H1 (cell line): ENCODE data around the gene GMPR2. TPM values are rescaled to one million over a fixed set of nuclear protein-coding genes. Genes with fewer than 3 reads are reported as not detected.

ENCODE experiments used
- CTCF ChIA-PET: fragments of 300-600 bp; sonication (Branson Sonifier 250); formaldehyde crosslinking; loops from one replicate; lab custom pipeline; 2021; ENCODE audit not compliant: partially characterized antibody; lab: Charles Lee
- POLR2A ChIA-PET: fragments of 300-600 bp; sonication (Branson Sonifier 250); formaldehyde crosslinking; loops from one replicate; lab custom pipeline; 2021; ENCODE audit warnings: inconsistent platforms; ENCODE audit not compliant: partially characterized antibody; lab: Charles Lee
- DNase-seq, 2 experiments: peaks; one replicate each; pipeline versions ENCODE4 v3.0.0 to v3.0.0-alpha.2; 2010 to 2022; ENCODE audit warnings: low spot score in 2 of 2, low read depth in 1 of 2, mixed read lengths in 1 of 2
- FAIRE-seq: peaks from 2 replicates; lab custom pipeline; 2011; peaks lifted over from hg19 to GRCh38; lab: Jason Lieb, UNC
- H2AFZ ChIP-seq: 2 replicates; pipeline ENCODE4 v1.8.1; 2012; ENCODE audit warnings: low read length, inconsistent platforms
- H2AK5ac ChIP-seq: 2 replicates; pipeline ENCODE4 v1.6.1; 2013; ENCODE audit warnings: low read depth, low read length
- H2BK120ac ChIP-seq: replicated peaks from 2 replicates; pipeline ENCODE3; 2013; ENCODE audit warnings: low read depth, low read length, inconsistent platforms
- H2BK12ac ChIP-seq: 2 replicates; pipeline ENCODE4 v1.6.1; 2013; ENCODE audit warnings: low read depth, low read length
- H2BK15ac ChIP-seq: 2 replicates; pipeline ENCODE4 v1.6.1; 2013; ENCODE audit warnings: low read length
- H2BK20ac ChIP-seq: 2 replicates; pipeline ENCODE4 v1.6.1; 2013; ENCODE audit warnings: low read length
- H2BK5ac ChIP-seq: 2 replicates; pipeline ENCODE4 v1.6.1; 2013; ENCODE audit warnings: low read depth, low read length
- H3K14ac ChIP-seq: 2 replicates; pipeline ENCODE4 v1.6.1; 2013; ENCODE audit warnings: inconsistent platforms; ENCODE audit not compliant: insufficient read length
- H3K18ac ChIP-seq: 2 replicates; pipeline ENCODE4 v1.6.1; 2013; ENCODE audit warnings: low read length; ENCODE audit errors: extremely low read depth
- H3K23ac ChIP-seq: 2 replicates; pipeline ENCODE4 v1.6.1; 2013; ENCODE audit warnings: inconsistent platforms; ENCODE audit not compliant: insufficient read length
- H3K23me2 ChIP-seq: 2 replicates; pipeline ENCODE4 v1.6.1; 2013; ENCODE audit warnings: low read depth, low read length
- H3K27ac ChIP-seq: 2 replicates; pipeline ENCODE4 v1.6.1; 2011; ENCODE audit warnings: low read depth, low read length, inconsistent platforms
- H3K27me3 ChIP-seq, 4 experiments: replicated peaks in 1 of 4; 1 replicate in 1 of 4; 2 replicates in 3 of 4; pipeline versions ENCODE4 v1.6.1 to v1.8.1; 2011 to 2013; ENCODE audit warnings: low read length in 3 of 4, mild to moderate bottlenecking in 3 of 4, inconsistent platforms in 2 of 4, mixed read lengths in 2 of 4, moderate library complexity in 1 of 4; ENCODE audit not compliant: control insufficient read depth in 3 of 4, insufficient read depth in 3 of 4; ENCODE audit errors: extremely low read depth in 1 of 4
- H3K36me3 ChIP-seq, 4 experiments: 2 replicates each; pipeline versions ENCODE4 v1.6.1 to v1.8.1; 2011 to 2013; ENCODE audit warnings: mild to moderate bottlenecking in 4 of 4, low read length in 3 of 4, moderate library complexity in 2 of 4, control low read depth in 1 of 4, inconsistent platforms in 1 of 4; ENCODE audit not compliant: insufficient read depth in 4 of 4, control insufficient read depth in 2 of 4
- H3K4ac ChIP-seq: replicated peaks from 2 replicates; pipeline ENCODE3; 2013; ENCODE audit warnings: low read length, low read depth, mixed read lengths, inconsistent platforms; ENCODE audit not compliant: insufficient read length
- H3K4me1 ChIP-seq, 4 experiments: replicated peaks in 1 of 4; 1 replicate in 1 of 4; 2 replicates in 3 of 4; pipeline versions ENCODE4 v1.6.1 to v1.8.1; 2011 to 2013; ENCODE audit warnings: low read length in 3 of 4, inconsistent platforms in 2 of 4, mixed read lengths in 1 of 4; ENCODE audit not compliant: insufficient read depth in 4 of 4, control insufficient read depth in 3 of 4
- H3K4me2 ChIP-seq, 2 experiments: 2 replicates each; pipeline versions ENCODE4 v1.6.1 to v1.8.1; 2011 to 2013; ENCODE audit warnings: low read depth in 2 of 2, low read length in 2 of 2, control low read depth in 1 of 2, inconsistent platforms in 1 of 2, mild to moderate bottlenecking in 1 of 2; ENCODE audit not compliant: insufficient read depth in 1 of 2
- H3K4me3 ChIP-seq, 4 experiments: fragments of 200-600, 300-600 bp in 1 of 4; sonication (generic), shearing (Covaris generic), sonication (Bioruptor Twin) in 1 of 4; 2 replicates each; pipeline versions ENCODE4 v1.5.1 to v1.8.1; 2011 to 2016; ENCODE audit warnings: low read length in 4 of 4, low read depth in 3 of 4, control low read depth in 2 of 4, inconsistent platforms in 2 of 4, mild to moderate bottlenecking in 2 of 4, mixed read lengths in 1 of 4, moderate library complexity in 1 of 4; ENCODE audit not compliant: insufficient read depth in 2 of 4; ENCODE audit errors: extremely low read depth in 1 of 4
- H3K56ac ChIP-seq: replicated peaks from 2 replicates; pipeline ENCODE3; 2013; ENCODE audit warnings: low read depth, mild to moderate bottlenecking, mixed read lengths, low read length, inconsistent platforms; ENCODE audit not compliant: insufficient read length
- H3K79me1 ChIP-seq: 2 replicates; pipeline ENCODE4 v1.6.1; 2013; ENCODE audit warnings: low read depth, low read length, control low read depth
- H3K79me2 ChIP-seq, 2 experiments: 2 replicates each; pipeline versions ENCODE4 v1.6.1 to v1.8.1; 2012 to 2013; ENCODE audit warnings: low read length in 2 of 2, mild to moderate bottlenecking in 2 of 2, inconsistent platforms in 1 of 2; ENCODE audit not compliant: insufficient read depth in 2 of 2, control insufficient read depth in 1 of 2
- H3K9ac ChIP-seq, 4 experiments: replicated peaks in 1 of 4; 1 replicate in 1 of 4; 2 replicates in 3 of 4; pipeline versions ENCODE4 v1.6.1 to v1.8.1; 2011 to 2013; ENCODE audit warnings: low read depth in 3 of 4, low read length in 3 of 4, control low read depth in 2 of 4, mild to moderate bottlenecking in 2 of 4, moderate library complexity in 2 of 4, inconsistent platforms in 1 of 4; ENCODE audit errors: extremely low read depth in 1 of 4
- H3K9me3 ChIP-seq, 2 experiments: 2 replicates each; pipeline versions ENCODE4 v1.6.1 to v1.8.1; 2012 to 2013; ENCODE audit warnings: mild to moderate bottlenecking in 2 of 2, moderate library complexity in 2 of 2, control low read depth in 1 of 2, inconsistent platforms in 1 of 2, low read depth in 1 of 2, low read length in 1 of 2, mixed read lengths in 1 of 2; ENCODE audit not compliant: insufficient read depth in 2 of 2
- H4K20me1 ChIP-seq, 2 experiments: replicated peaks in 1 of 2; 2 replicates each; pipeline versions ENCODE3 to v1.8.1; 2011 to 2013; ENCODE audit warnings: inconsistent platforms in 2 of 2, low read length in 2 of 2, mild to moderate bottlenecking in 1 of 2; ENCODE audit not compliant: insufficient read depth in 2 of 2, control insufficient read depth in 1 of 2
- H4K5ac ChIP-seq: 2 replicates; pipeline ENCODE4 v1.6.1; 2013; ENCODE audit warnings: low read length, low read depth, mixed read lengths, inconsistent platforms; ENCODE audit not compliant: insufficient read length
- H4K8ac ChIP-seq: 2 replicates; pipeline ENCODE4 v1.8.0; 2013; ENCODE audit warnings: mild to moderate bottlenecking, moderate library complexity, low read length, inconsistent platforms; ENCODE audit not compliant: insufficient read depth; ENCODE audit errors: extremely low read depth
- H4K91ac ChIP-seq: replicated peaks from 2 replicates; pipeline ENCODE3; 2013; ENCODE audit warnings: low read length, mixed read lengths, inconsistent platforms; ENCODE audit not compliant: insufficient read length
- CEBPB ChIP-seq: IDR thresholded peaks from 2 replicates; pipeline ENCODE4 v1.6.1; 2012; ENCODE audit warnings: low read depth, low read length
- CHD1 ChIP-seq: IDR thresholded peaks from 2 replicates; pipeline ENCODE4 v1.6.1; 2012; ENCODE audit warnings: low read depth, low read length, improper control_type of control experiment
- EP300 ChIP-seq, 2 experiments: IDR thresholded peaks; 1 replicate in 1 of 2; 2 replicates in 1 of 2; pipeline ENCODE4 v1.6.1; 2011 to 2012; ENCODE audit warnings: low read depth in 2 of 2, low read length in 2 of 2, mild to moderate bottlenecking in 2 of 2, borderline replicate concordance in 1 of 2, inconsistent platforms in 1 of 2, moderate library complexity in 1 of 2
- EZH2 ChIP-seq: fragments of 200-600 bp; sonication (generic); IDR thresholded peaks from 2 replicates; pipeline ENCODE4 v1.7.1; 2012; ENCODE audit warnings: low read depth, mild to moderate bottlenecking, moderate library complexity, low read length, inconsistent platforms; ENCODE audit not compliant: severe bottlenecking
- HDAC2 ChIP-seq, 2 experiments: fragments of 300-600 bp in 1 of 2; sonication (generic) in 1 of 2; IDR thresholded peaks; 2 replicates each; pipeline ENCODE4 v1.6.1; 2011 to 2012; ENCODE audit warnings: low read depth in 2 of 2, low read length in 2 of 2, mild to moderate bottlenecking in 2 of 2, moderate library complexity in 2 of 2, borderline replicate concordance in 1 of 2, inconsistent platforms in 1 of 2
- KDM4A ChIP-seq: IDR thresholded peaks from one replicate; pipeline ENCODE4 v1.7.1; 2012; ENCODE audit warnings: low read depth, mild to moderate bottlenecking, moderate library complexity, low read length, inconsistent platforms; ENCODE audit not compliant: severe bottlenecking
- MAFK ChIP-seq: IDR thresholded peaks from 2 replicates; pipeline ENCODE4 v1.6.1; 2012; ENCODE audit warnings: low read depth, mild to moderate bottlenecking, improper control_type of control experiment, low read length
- POU5F1 ChIP-seq: IDR thresholded peaks from 2 replicates; pipeline ENCODE4 v1.6.1; 2011; ENCODE audit warnings: low read depth, mild to moderate bottlenecking, low read length, moderate library complexity
- SIN3A ChIP-seq, 2 experiments: IDR thresholded peaks in 1 of 2; conservative IDR thresholded peaks in 1 of 2; 2 replicates each; pipeline ENCODE4 v1.6.1; 2011 to 2012; ENCODE audit warnings: low read length in 2 of 2, improper control_type of control experiment in 1 of 2, low read depth in 1 of 2, mild to moderate bottlenecking in 1 of 2
- SP4 ChIP-seq: IDR thresholded peaks from 2 replicates; pipeline ENCODE4 v1.6.1; 2012; ENCODE audit warnings: low read length, inconsistent platforms
- YY1 ChIP-seq: IDR thresholded peaks from 2 replicates; pipeline ENCODE4 v1.6.1; 2011; ENCODE audit warnings: low read depth, mild to moderate bottlenecking, low read length
- WGBS, 2 experiments: shearing (Covaris generic) in 1 of 2; methylation state at CpG; one replicate each; pipeline versions ENCODE4 v1.1.6 to v1.1.7; 2013 to 2015; ENCODE audit warnings: low lambda C conversion rate in 2 of 2, mixed read lengths in 2 of 2, inconsistent platforms in 1 of 2, low coverage in 1 of 2, missing lambda C conversion rate in 1 of 2; ENCODE audit not compliant: insufficient replicate concordance in 2 of 2, insufficient coverage in 1 of 2, insufficient read length in 1 of 2; ENCODE audit errors: extremely low coverage in 1 of 2, missing lambda C conversion rate in 1 of 2; 5-methylcytosine and 5-hydroxymethylcytosine counted together
- polyA plus RNA-seq, 7 experiments: library from polyadenylated mRNA; depleted of rRNA in 3 of 7; stranded (reverse) in 5 of 7; unstranded in 2 of 7; fragments of >200 nt in 5 of 7; fragments of 200-250 nt in 2 of 7; gene quantifications; 1 replicate in 5 of 7; 2 replicates in 1 of 7; 4 replicates in 1 of 7; pipeline versions ENCODE4 v1.2.1 to v1.2.3, GENCODE V29; 2011 to 2013; ENCODE audit warnings: missing spikeins in 2 of 7, mixed read lengths in 2 of 7
- total RNA-seq: library from RNA; stranded (reverse); fragmentation: NEBNext Ultra II Directional; extraction: Animal tissue kit (Norgen Biotek cat#: 25700); gene quantifications from 2 replicates; pipeline ENCODE4 v1.2.1, GENCODE V29; 2021

Gene GMPR2
- total and polyA plus RNA-seq, 2 of the 8 experiments (the other 6 are each of a cell fraction or from before 2014, with no cell fraction given), result 61.6 to 85.3 TPM

GRCh38 chr14:24186831-24187538 is 45.7 kb upstream of the GMPR2 start:
- H3K23ac ChIP-seq, result no peak overlapping the region
- H3K18ac ChIP-seq, result no peak overlapping the region
- H3K23me2 ChIP-seq, result peaks cover 5% of the 10 kb centered on the region
- no peak overlapping the region for H3K27ac ChIP-seq
- peak overlapping the region in 1 of 2 experiments; percentile 70; a peak in 1 of 4 replicates for H3K4me2 ChIP-seq
- H3K4me1 ChIP-seq, result peaks cover 0 to 7% (median 4%) of the 10 kb centered on the region in 4 experiments; a peak in 6 of 7 replicates
- H2BK20ac ChIP-seq, result no peak overlapping the region
- H3K4ac ChIP-seq, result no peak overlapping the region
- no peak overlapping the region for H3K14ac ChIP-seq
- H3K27me3 ChIP-seq, result no peaks in the 10 kb centered on the region
- H4K5ac ChIP-seq, result no peak overlapping the region
- 90% methylated on average over 10 of the region's 10 CpGs; no CpG with 5 or more reads in 1 of the 2 experiments for WGBS, 2 experiments
- H2BK12ac ChIP-seq, result no peak overlapping the region
- no peak overlapping the region for H2BK15ac ChIP-seq
- no peak overlapping the region for H2BK5ac ChIP-seq
- FAIRE-seq, result no peak
- H4K8ac ChIP-seq, result no peak overlapping the region; the same call in 1 of the 2 replicates
- no peak overlapping the region for H2BK120ac ChIP-seq
- CTCF ChIA-PET, result interaction anchor here (0.7 to 4.1 kb wide), 6 partner anchors 26 to 145 kb away, joined by 3 to 16 read pairs (median 4); partner anchors contain the start of genes DCAF11, IRF9, NRL and RNF31
- DNase-seq, result no peak
- peaks cover 0 to 16% of the 10 kb centered on the region in 2 experiments for H4K20me1 ChIP-seq
- POLR2A ChIA-PET, result interaction anchor here (0.6 to 9.3 kb wide), 11 partner anchors 8 to 129 kb away, joined by 3 to 158 read pairs (median 4); partner anchors contain the start of genes CHMP4A, IRF9, PCK2 and PSME2
- H2AK5ac ChIP-seq, result no peak overlapping the region; the same call in 1 of the 2 replicates
- no peaks in the 10 kb centered on the region for H3K9me3 ChIP-seq
- H3K79me1 ChIP-seq, result peaks cover 14% of the 10 kb centered on the region
- H3K4me3 ChIP-seq, result no peak overlapping the region
- no peak overlapping the region for H3K56ac ChIP-seq
- no peak overlapping the region for H3K9ac ChIP-seq
- peaks cover 0 to 13% of the 10 kb centered on the region in 2 experiments; a peak in 2 of 4 replicates for H3K79me2 ChIP-seq
- H2AFZ ChIP-seq, result no peak overlapping the region
- H4K91ac ChIP-seq, result no peak overlapping the region
- peaks cover 14 to 50% (median 40%) of the 10 kb centered on the region in 4 experiments; a peak in 7 of 8 replicates for H3K36me3 ChIP-seq
- TF ChIP-seq EP300 (IDR thresholded peaks at IDR 0.05; ENCODE audit: borderline replicate concordance in 1 of 2, low read depth in 2 of 2, low read length in 2 of 2) (no peak), CHD1 (no peak), MAFK (no peak), KDM4A (no peak), POU5F1 (no peak), SP4 (no peak), SIN3A (conservative IDR thresholded peaks at IDR 0.05 in 1 of 2, IDR thresholded peaks at IDR 0.05 in 1 of 2; ENCODE audit: low read depth in 1 of 2, low read length in 2 of 2) (no peak), HDAC2 (IDR thresholded peaks at IDR 0.05; ENCODE audit: borderline replicate concordance in 1 of 2, low read depth in 2 of 2, low read length in 2 of 2) (no peak), EZH2 (no peak), YY1 (no peak), CEBPB (no peak)
